ENCODE data around the gene TLE4.
"Not testable (repeated sequence)": the region's sequence is repeated elsewhere in the genome, so short reads cannot be mapped to it uniquely, and the experiment has no call there.

Gene TLE4

GRCh38 chr9:79639354-79639753, 67.6 kb downstream of the TLE4 start:
- DNase-seq: no peak

- DNase-seq: not testable (repeated sequence)
Measured at GRCh38 chr9:79640067-79640466, 68.3 kb downstream of the TLE4 start.

GRCh38 chr9:79641070-79641469, 69.3 kb downstream of the TLE4 start:
- no peak for DNase-seq

GRCh38 chr9:79642671-79643070, 70.9 kb downstream of the TLE4 start:
- DNase-seq: no peak

- no peak for DNase-seq
Measured at GRCh38 chr9:79644048-79644447, 72.3 kb downstream of the TLE4 start.

- DNase-seq: no peak
Measured at GRCh38 chr9:79644601-79645000, 72.8 kb downstream of the TLE4 start.

GRCh38 chr9:79645110-79645509, 73.3 kb downstream of the TLE4 start:
- no peak for DNase-seq

GRCh38 chr9:79646096-79646495, 74.3 kb downstream of the TLE4 start:
- no peak for DNase-seq

- DNase-seq: peak; percentile 44 to 84
Measured at GRCh38 chr9:79651251-79651795, 79.6 kb downstream of the TLE4 start.

GRCh38 chr9:79652598-79652997, 80.8 kb downstream of the TLE4 start:
- DNase-seq: no peak

- DNase-seq: not testable (repeated sequence)
Measured at GRCh38 chr9:79654591-79655382, 83.0 kb downstream of the TLE4 start.

GRCh38 chr9:79655551-79655950, 83.8 kb downstream of the TLE4 start:
- DNase-seq: no peak

GRCh38 chr9:79656169-79656568, 84.4 kb downstream of the TLE4 start:
- no peak for DNase-seq

GRCh38 chr9:79657891-79658290, 86.1 kb downstream of the TLE4 start:
- DNase-seq: no peak

GRCh38 chr9:79658926-79659325, 87.2 kb downstream of the TLE4 start:
- no peak for DNase-seq

GRCh38 chr9:79660615-79661014, 88.8 kb downstream of the TLE4 start:
- DNase-seq: peak; percentile 7 to 59

- peak in 1 of 2 experiments; percentile 17 for DNase-seq
Measured at GRCh38 chr9:79661279-79661678, 89.5 kb downstream of the TLE4 start.

- no peak for DNase-seq
Measured at GRCh38 chr9:79661886-79662536, 90.2 kb downstream of the TLE4 start.

- DNase-seq: peak; percentile 12 to 81
Measured at GRCh38 chr9:79662537-79662956, 90.8 kb downstream of the TLE4 start.

- peak in 1 of 2 experiments; percentile 12 for DNase-seq
Measured at GRCh38 chr9:79663300-79663699, 91.5 kb downstream of the TLE4 start.

- peak; percentile 60 to 89 for DNase-seq
Measured at GRCh38 chr9:79663878-79664277, 92.1 kb downstream of the TLE4 start.

GRCh38 chr9:79664375-79664831, 92.6 kb downstream of the TLE4 start:
- peak in 1 of 2 experiments; percentile 45 for DNase-seq

GRCh38 chr9:79665369-79665768, 93.6 kb downstream of the TLE4 start:
- no peak for DNase-seq

- DNase-seq: no peak
Measured at GRCh38 chr9:79665931-79666330, 94.2 kb downstream of the TLE4 start.
